ENCODE data around the gene TECTA. TPM values are rescaled to one million over a fixed set of nuclear protein-coding genes. Genes with fewer than 3 reads are reported as not detected.
"Not testable (repeated sequence)": the region's sequence is repeated elsewhere in the genome, so short reads cannot be mapped to it uniquely, and the experiment has no call there.

TECTA gene
- total and polyA plus RNA-seq, 8 donors = 0.06 to 1.4 (median 0.25) TPM; not detected in 3

DNA sequence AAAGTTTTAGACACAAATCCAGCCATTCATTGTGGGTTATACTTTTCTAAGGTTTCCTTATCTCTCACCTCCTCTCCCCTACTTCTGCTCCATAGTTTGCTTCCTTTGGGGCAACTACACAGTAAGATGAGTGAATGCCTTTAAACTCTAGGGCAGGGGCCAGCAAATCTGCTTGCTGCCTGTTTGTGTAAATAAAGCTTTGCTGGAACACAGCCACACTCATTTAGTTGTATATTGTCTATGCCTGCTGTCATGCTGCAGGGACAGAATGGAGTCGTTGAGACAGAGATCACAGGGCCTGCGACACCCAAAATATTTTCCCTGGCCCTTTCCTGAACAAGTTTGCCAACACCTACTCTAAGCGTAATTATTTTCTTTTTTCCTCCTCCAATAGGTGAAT lies 58.7 kb downstream of the TECTA start:
- Histone ChIP-seq H3K9me3 (no peaks in the 10 kb centered on the region), H3K4me3 (no peak overlapping the region), H3K4me1 (no peaks in the 10 kb centered on the region), H3K27ac (no peak overlapping the region), H3K27me3 (no peaks in the 10 kb centered on the region), H3K36me3 (no peaks in the 10 kb centered on the region)
- DNase-seq = no peak
- TF ChIP-seq EP300 (IDR thresholded peaks at IDR 0.05) (no peak), POLR2A (IDR thresholded peaks at IDR 0.05) (no peak), POLR2AphosphoS5 (IDR thresholded peaks at IDR 0.05) (no peak)
- TF ChIP-seq, protein P1, sequence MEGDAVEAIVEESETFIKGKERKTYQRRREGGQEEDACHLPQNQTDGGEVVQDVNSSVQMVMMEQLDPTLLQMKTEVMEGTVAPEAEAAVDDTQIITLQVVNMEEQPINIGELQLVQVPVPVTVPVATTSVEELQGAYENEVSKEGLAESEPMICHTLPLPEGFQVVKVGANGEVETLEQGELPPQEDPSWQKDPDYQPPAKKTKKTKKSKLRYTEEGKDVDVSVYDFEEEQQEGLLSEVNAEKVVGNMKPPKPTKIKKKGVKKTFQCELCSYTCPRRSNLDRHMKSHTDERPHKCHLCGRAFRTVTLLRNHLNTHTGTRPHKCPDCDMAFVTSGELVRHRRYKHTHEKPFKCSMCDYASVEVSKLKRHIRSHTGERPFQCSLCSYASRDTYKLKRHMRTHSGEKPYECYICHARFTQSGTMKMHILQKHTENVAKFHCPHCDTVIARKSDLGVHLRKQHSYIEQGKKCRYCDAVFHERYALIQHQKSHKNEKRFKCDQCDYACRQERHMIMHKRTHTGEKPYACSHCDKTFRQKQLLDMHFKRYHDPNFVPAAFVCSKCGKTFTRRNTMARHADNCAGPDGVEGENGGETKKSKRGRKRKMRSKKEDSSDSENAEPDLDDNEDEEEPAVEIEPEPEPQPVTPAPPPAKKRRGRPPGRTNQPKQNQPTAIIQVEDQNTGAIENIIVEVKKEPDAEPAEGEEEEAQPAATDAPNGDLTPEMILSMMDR (IDR thresholded peaks at IDR 0.05) = no peak
- intact Hi-C loops (cut with DNase I; ENCODE audit: low total_unique reads) = no loop called here
- 65 to 85% (median 78%) methylated on average over 3 of the region's 3 CpGs for WGBS, 5 donors

DNA sequence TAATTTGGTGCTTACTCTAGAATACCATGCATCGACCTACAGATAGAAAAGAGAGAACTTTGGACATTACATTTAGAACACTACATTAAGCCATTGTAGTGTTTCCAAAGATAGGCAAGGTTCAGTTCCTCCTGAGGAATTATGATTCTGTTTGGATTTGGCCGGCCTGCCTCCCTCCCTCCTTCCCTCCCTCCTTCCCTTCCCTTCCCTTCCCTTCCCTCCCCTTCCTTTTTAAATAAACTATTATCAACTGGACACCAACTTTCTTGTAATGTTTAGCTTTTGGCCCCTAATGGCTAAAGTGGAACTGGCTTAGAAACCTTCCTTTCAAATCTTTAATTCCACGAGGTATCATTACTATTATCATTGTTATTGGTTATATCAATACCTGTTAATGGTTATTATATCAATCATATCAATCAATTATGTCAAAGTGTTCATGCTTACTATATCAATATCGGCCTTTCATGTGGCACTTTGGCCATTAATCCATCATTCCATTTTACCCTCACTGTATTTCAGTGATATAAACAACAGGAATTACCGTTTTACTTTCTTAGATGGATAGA lies 60.4 kb downstream of the TECTA start:
- WGBS, 5 donors = 52 to 69% (median 66%) methylated on average over 5 of the region's 5 CpGs
- no peak for DNase-seq
- TF ChIP-seq POLR2AphosphoS5 (IDR thresholded peaks at IDR 0.05) (no peak), POLR2A (IDR thresholded peaks at IDR 0.05) (no peak), EP300 (IDR thresholded peaks at IDR 0.05) (no peak)
- TF ChIP-seq, protein P1 (IDR thresholded peaks at IDR 0.05) = no peak

DNA sequence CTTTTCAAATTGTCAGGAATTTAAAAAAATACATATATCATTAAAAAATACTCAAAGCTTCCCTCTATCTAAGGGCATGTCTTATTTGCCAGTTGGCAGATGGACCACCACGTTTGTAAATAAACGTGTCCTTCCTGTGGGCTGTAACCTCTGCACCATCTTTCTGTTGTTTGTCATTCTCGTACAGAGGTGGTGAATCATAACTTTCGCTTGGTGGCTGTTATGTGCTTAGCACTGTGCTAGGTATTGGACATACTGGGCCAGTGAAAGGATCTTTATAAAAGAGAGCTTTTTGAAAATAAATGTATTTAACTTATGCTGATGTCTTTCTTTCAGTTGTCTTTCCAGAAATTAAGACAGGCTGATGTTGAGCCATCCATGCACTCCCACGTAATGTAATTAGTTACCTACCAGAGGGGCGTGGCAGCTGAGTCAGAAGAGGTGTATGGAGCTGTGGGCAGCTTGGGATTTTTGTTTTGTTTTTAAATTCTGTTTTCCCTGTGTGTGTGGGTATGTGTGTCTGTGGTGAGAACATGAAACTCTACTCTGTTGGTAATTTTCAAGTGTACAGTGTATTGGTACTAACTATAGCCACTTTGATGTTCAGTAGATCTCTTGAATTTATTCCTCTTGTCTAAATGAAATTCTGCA lies 62.7 kb downstream of the TECTA start:
- WGBS, 5 donors = 66 to 86% (median 72%) methylated on average over 6 of the region's 6 CpGs
- H3K36me3 ChIP-seq = peaks cover 0 to 9% (median 0%) of the 10 kb centered on the region in 4 donors
- H3K9me3 ChIP-seq = no peaks in the 10 kb centered on the region
- no peaks in the 10 kb centered on the region for H3K4me1 ChIP-seq
- intact Hi-C loops (cut with DNase I; ENCODE audit: low total_unique reads) = no loop called here
- H3K4me3 ChIP-seq = no peak overlapping the region
- no peak overlapping the region for H3K27ac ChIP-seq
- no peak for TF ChIP-seq POLR2AphosphoS5 (IDR thresholded peaks at IDR 0.05)
- TF ChIP-seq, protein P1 (IDR thresholded peaks at IDR 0.05) = no peak
- no peak for TF ChIP-seq POLR2A (IDR thresholded peaks at IDR 0.05)
- TF ChIP-seq EP300 (IDR thresholded peaks at IDR 0.05) = no peak
- H3K27me3 ChIP-seq = no peaks in the 10 kb centered on the region
- no peak for DNase-seq

More for the DNA sequence above, 60.4 kb downstream of the TECTA start:
- no peaks in the 10 kb centered on the region for H3K36me3 ChIP-seq
- H3K9me3 ChIP-seq = no peaks in the 10 kb centered on the region
- H3K4me1 ChIP-seq = no peaks in the 10 kb centered on the region
- no peaks in the 10 kb centered on the region for H3K27me3 ChIP-seq
- no peak overlapping the region for H3K27ac ChIP-seq
- intact Hi-C loops (cut with DNase I; ENCODE audit: low total_unique reads) = no loop called here
- no peak overlapping the region for H3K4me3 ChIP-seq

DNA sequence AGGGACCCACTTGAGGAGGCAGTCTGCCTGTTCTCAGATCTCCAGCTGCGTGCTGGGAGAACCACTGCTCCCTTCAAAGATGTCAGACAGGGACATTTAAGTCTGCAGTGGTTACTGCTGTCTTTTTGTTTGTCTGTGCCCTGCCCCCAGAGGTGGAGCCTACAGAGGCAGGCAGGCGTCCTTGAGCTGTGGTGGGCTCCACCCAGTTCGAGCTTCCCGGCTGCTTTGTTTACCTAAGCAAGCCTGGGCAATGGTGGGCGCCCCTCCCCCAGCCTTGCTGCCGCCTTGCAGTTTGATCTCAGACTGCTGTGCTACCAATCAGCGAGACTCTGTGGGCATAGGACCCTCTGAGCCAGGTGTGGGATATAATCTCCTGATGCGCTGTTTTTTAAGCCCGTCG lies 76.6 kb downstream of the TECTA start:
- DNase-seq; H3K4me1 ChIP-seq; H3K36me3 ChIP-seq; H3K27me3 ChIP-seq; H3K27ac ChIP-seq; intact Hi-C loops (cut with DNase I; ENCODE audit: low total_unique reads); H3K4me3 ChIP-seq: not testable (repeated sequence)
- peaks cover 0 to 27% (median 14%) of the 10 kb centered on the region in 4 donors for H3K9me3 ChIP-seq
- WGBS, 5 donors = 65 to 76% (median 71%) methylated on average over 7 to 10 of the region's 10 CpGs

DNA sequence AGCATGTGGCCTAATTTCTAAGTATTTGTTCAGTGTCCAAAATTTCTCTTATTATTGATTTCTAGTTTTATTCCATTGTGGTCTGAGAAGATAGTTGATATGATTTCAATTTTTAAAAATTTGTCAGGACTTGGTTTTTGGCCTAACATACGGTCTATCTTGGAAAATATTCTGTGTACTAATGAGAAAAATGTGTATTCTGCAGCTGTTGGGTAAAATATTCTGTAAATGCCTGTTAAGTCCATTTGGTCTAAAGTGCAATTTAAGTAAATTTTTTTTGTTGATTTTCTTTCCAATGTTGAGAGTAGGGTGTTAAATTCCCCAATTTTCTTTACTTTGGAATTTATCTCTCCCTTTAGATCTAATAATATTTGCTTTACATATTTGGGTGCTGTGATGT lies 78.3 kb downstream of the TECTA start:
- Histone ChIP-seq H3K4me1 (no peaks in the 10 kb centered on the region), H3K27me3 (no peaks in the 10 kb centered on the region), H3K9me3 (peaks cover 0 to 27% (median 14%) of the 10 kb centered on the region in 4 donors), H3K27ac (no peak overlapping the region), H3K36me3 (no peaks in the 10 kb centered on the region), H3K4me3 (no peak overlapping the region)
- intact Hi-C loops (cut with DNase I; ENCODE audit: low total_unique reads) = no loop called here
- no peak for DNase-seq
- TF ChIP-seq POLR2A (IDR thresholded peaks at IDR 0.05) (no peak), EP300 (IDR thresholded peaks at IDR 0.05) (no peak), POLR2AphosphoS5 (IDR thresholded peaks at IDR 0.05) (no peak)
- TF ChIP-seq, protein P1 (IDR thresholded peaks at IDR 0.05) = no peak
- WGBS, 5 donors = 76 to 88% (median 77%) methylated on average over 1 of the region's 1 CpG
